ENCODE results near the gene HOXA9.

Gene HOXA9

DNA sequence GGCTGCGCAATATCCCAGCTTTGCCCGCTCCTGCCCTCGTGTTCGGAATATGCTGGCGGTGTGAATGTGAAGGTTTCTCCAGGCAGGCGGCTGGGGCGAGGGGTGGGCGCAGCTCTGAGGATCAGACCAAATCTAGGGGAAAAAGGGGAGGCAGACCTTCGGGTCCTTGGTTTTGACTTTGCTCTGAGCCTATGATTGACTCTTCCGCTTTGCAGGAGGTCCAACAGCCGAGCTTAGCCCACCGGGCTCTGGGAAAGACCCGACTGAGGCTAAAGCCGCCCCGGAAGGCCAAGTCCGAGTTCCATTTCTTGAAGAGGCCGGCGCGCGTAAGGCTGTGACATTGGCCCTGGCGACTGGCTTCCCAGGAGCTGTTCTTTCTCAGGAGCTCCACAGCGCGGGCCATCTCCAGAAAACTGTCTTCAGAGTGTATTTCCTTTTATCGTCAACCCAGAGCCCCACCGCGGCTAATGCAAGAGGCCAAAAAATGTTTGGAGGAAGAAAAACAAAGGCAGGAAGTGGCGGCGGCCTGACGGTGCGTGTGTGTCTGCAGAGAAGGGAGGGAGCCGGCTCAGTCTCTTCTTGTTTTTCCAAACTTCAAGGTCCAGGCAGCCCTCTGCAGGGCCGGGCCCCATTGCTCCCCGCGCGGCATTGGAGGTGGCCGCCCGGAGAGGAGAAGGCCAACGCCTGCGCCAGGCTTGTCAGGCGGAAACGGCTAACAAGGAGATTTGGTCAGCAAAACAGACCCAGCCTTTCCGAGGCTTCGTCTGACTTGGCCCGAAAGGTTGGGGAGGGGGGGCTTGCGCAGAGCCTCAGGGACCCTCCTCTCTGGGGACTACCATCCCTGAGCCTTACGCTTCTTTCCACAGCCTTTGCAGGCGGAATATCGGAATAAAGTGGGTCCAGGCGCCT is 23.3 kb upstream of the HOXA9 start:
- Mint-ChIP-seq H3K4me3 (peak overlapping the region; percentile 11), H3K4me1 (peaks cover 49% of the 10 kb centered on the region), H3K36me3 (peaks cover 19% of the 10 kb centered on the region), H3K9me3 (no peaks in the 10 kb centered on the region), H3K27me3 (peaks cover 100% of the 10 kb centered on the region), H3K27ac (peak overlapping the region; percentile 13)
- peak; percentile 61 for DNase-seq
- CTCF ChIA-PET: interaction anchor here (0.7 to 2.7 kb wide), 4 partner anchors 7 to 505 kb away, joined by 3 to 11 read pairs (median 4); no protein-coding TSS in a partner anchor

DNA sequence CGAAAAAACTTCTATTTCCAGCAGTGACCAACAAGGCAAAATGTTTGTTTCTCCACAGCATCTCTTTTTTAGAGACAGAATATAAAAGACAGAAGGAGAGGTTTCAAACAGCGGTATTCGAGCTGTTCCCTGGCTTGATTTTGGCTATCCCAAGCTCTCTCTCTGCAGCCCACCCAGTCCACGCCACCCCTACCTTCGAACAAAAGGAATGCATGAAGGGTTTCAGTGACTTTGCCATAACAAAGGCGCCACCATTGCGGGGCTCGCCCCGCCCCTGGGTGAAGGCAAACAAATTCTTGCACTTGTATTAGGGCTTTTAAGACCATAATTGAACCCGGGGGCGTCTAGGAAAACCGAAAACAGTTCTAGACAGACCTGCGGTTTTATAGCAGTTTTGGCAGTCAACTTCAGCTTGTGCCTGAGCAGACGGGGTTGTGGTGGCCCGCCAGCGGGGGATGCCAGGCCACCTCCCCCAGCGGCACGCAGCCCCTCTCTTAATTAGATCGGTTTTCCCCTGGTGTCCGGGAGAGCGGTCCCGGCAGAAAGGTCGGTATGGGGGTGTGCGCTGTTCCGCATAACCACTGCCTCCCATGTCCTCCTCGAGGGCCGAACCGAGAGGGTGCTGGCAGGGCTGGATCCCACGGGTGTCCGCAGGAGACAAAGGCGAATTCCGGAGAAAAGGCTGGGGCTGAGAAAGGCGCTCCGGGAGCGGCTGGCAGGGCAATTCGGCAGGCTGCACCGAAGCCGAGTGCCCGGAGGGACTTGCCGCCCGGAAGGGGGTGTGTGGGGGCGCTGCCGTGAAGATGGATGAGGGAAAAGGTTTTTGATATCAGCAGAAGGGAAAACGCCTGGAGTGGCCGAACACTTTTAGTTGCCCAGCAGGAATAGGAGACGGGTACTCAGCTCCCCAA is 22.4 kb upstream of the HOXA9 start:
- DNase-seq: peak; percentile 19
- no peaks in the 10 kb centered on the region for H3K9me3 Mint-ChIP-seq
- peak overlapping the region; percentile 11 for H3K4me3 Mint-ChIP-seq
- H3K27me3 Mint-ChIP-seq: peaks cover 100% of the 10 kb centered on the region
- H3K4me1 Mint-ChIP-seq: peaks cover 46% of the 10 kb centered on the region
- peak overlapping the region; percentile 52 for H3K27ac Mint-ChIP-seq
- CTCF ChIA-PET: interaction anchor here (0.7 to 2.7 kb wide), 5 partner anchors 8 to 504 kb away, joined by 3 to 11 read pairs (median 3); no protein-coding TSS in a partner anchor
- H3K36me3 Mint-ChIP-seq: peaks cover 19% of the 10 kb centered on the region

- Mint-ChIP-seq H3K4me3 (peak overlapping the region; percentile 10), H3K27ac (peak overlapping the region; percentile 52), H3K27me3 (peaks cover 100% of the 10 kb centered on the region), H3K36me3 (peaks cover 19% of the 10 kb centered on the region), H3K4me1 (peaks cover 42% of the 10 kb centered on the region), H3K9me3 (no peaks in the 10 kb centered on the region)
- CTCF ChIA-PET: interaction anchor here (1.2 to 2.7 kb wide), 3 partner anchors 9 to 24 kb away, joined by 3 to 11 read pairs (median 3); no protein-coding TSS in a partner anchor
- DNase-seq: no peak
Observed at GRCh38 chr7:27186668-27187474, 21.5 kb upstream of the HOXA9 start.

DNA sequence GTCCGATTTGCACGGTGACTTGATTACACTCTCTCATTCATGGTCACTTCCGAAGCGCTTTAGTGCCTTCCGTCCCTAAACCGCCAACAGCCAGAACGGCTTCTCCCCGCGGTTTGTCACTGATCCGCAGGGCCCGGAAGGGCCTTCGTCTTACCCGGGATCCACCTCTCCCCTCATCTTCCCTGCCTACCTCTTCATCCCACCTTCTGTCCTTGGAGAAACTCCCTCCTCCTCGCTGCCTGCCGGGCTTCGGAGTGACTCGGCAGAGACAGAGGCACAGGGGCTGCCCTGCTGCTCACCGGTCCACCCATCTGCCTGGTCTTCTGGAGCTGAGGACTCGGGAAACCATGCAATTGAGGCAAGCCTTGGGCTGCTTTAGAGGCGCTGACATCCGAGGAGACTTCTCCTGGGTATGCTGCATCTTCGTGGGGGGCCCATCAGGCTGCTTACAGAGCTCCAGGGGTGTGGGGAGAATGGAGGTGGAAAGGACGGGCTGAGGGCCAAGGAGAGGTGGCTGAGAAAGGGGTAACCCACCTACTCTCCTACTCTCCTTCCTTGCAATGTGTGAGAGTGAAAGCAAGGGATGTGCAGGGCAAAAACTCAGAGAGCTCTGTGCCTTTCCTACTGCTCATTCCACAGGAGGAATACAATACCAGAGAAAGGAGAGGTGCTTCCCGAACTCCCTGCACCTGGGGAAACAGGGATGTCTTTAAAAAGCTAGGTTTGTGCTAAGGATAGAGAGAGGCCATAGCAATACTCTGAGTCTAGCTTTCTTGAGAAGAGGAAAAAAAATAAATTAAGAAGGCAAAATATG is 20.7 kb upstream of the HOXA9 start:
- H3K27me3 Mint-ChIP-seq: peaks cover 100% of the 10 kb centered on the region
- peak; percentile 20 for DNase-seq
- no peaks in the 10 kb centered on the region for H3K9me3 Mint-ChIP-seq
- peaks cover 42% of the 10 kb centered on the region for H3K4me1 Mint-ChIP-seq
- CTCF ChIA-PET: interaction anchor here (2.7 kb wide), 1 partner anchor 10 kb away, joined by 11 read pairs; no protein-coding TSS in a partner anchor
- peaks cover 19% of the 10 kb centered on the region for H3K36me3 Mint-ChIP-seq
- H3K27ac Mint-ChIP-seq: peak overlapping the region; percentile 86
- H3K4me3 Mint-ChIP-seq: peak overlapping the region; percentile 51

- CTCF ChIA-PET: interaction anchor here (2.7 kb wide), 1 partner anchor 10 kb away, joined by 11 read pairs; no protein-coding TSS in a partner anchor
- Mint-ChIP-seq H3K27ac (peak within 1 kb of the TSS; percentile 86), H3K4me3 (peak within 1 kb of the TSS; percentile 51), H3K36me3 (peaks cover 18% of the 10 kb centered on the region), H3K9me3 (no peaks in the 10 kb centered on the region), H3K4me1 (peaks cover 43% of the 10 kb centered on the region), H3K27me3 (peaks cover 100% of the 10 kb centered on the region)
- peak; percentile 18 for DNase-seq
Observed at GRCh38 chr7:27185013-27185853, 19.9 kb upstream of the HOXA9 start, which contains the start of gene HOXA11. TSS of gene HOXA11 (minus strand) at chr7:27185232. CDS start at chr7:27185144, 88 bp downstream.

GRCh38 chr7:27184337-27185012 is 19.1 kb upstream of the HOXA9 start:
- DNase-seq: peak; percentile 28
- Mint-ChIP-seq H3K36me3 (peaks cover 14% of the 10 kb centered on the region), H3K27me3 (peaks cover 100% of the 10 kb centered on the region), H3K4me1 (peaks cover 44% of the 10 kb centered on the region), H3K27ac (peak overlapping the region; percentile 69), H3K4me3 (peak overlapping the region; percentile 44), H3K9me3 (no peaks in the 10 kb centered on the region)
- CTCF ChIA-PET: interaction anchor here (3.0 kb wide), 1 partner anchor 12 kb away, joined by 11 read pairs; no protein-coding TSS in a partner anchor

DNA sequence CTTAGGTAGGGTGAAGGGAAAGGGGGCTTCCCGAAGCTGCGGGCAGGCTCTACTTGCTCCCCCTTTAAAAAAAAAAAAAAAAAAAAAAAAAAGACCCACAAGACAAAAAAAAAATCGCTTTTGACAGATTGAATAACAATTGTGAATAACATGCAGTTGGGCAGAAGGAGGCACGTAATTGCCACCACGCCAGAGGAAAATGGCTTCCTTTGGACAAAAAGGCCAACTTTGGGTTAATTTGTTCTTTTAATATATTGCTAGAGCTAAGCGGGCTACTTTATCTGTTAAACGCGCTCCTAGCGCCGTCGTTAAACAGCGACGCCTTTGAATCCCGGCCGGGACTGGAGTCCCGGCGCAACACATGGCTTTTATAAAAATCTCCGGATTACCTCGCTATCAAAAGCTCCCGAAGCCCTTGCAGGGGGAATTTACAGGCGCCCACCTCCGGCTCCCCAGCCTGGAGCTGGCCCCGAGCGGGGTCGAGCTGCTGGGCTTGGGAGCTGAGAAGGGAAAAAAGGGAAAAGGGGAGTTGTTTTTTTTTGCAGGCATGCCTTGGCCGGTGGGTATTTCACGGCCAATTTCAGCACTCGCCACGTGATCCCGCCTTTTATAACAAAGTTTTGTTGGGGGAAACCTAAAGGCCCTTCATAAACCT is 18.5 kb upstream of the HOXA9 start:
- Mint-ChIP-seq H3K36me3 (peaks cover 14% of the 10 kb centered on the region), H3K9me3 (no peaks in the 10 kb centered on the region), H3K27me3 (peaks cover 100% of the 10 kb centered on the region), H3K4me3 (peak overlapping the region; percentile 21), H3K27ac (peak overlapping the region; percentile 24), H3K4me1 (peaks cover 43% of the 10 kb centered on the region)
- DNase-seq: peak; percentile 11
- CTCF ChIA-PET: interaction anchor here (3.0 kb wide), 1 partner anchor 12 kb away, joined by 11 read pairs; no protein-coding TSS in a partner anchor

DNA sequence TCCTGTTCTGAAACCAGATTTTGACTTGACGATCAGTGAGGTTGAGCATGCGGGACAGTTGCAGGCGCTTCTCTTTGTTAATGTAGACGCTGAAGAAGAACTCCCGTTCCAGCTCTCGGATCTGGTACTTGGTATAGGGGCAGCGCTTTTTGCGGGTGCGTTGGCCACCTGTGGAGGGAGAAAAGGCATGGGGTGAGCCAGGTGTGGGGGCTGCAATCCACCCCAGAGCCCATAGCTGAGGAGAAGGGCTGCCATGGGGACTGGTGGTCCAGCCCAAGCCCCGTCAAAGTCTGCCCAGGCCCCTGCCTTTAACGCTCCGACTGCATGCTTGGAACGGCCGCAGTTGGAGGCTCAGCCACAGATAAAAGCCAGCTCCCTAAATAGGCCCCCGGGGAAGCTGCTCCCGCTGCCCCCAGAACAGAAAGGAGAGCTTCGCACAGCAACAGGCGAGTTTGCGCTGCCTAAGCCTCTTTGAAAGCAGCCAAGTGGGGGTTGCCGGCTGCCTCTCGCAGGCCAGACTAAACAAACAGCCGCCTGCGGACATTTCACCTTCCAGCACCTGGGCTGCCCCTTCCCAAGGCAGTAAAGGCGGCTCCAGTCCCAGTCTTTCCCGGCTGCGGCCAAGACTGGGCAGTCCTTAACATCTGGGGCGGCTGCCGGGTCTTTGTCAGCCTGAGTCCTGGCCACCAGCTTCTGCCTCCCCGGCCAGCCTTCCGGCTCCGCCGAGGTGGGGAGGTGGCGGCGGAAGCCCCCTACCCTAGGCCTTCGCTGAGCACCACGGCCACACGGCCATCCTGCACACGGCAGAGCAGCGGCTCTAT is 17.7 kb upstream of the HOXA9 start:
- peak; percentile 18 for DNase-seq
- H3K9me3 Mint-ChIP-seq: no peaks in the 10 kb centered on the region
- peaks cover 9% of the 10 kb centered on the region for H3K36me3 Mint-ChIP-seq
- CTCF ChIA-PET: interaction anchor here (1.2 to 3.0 kb wide), 2 partner anchors 13 to 22 kb away, joined by 4 to 11 read pairs; no protein-coding TSS in a partner anchor
- H3K4me3 Mint-ChIP-seq: no peak overlapping the region
- H3K27ac Mint-ChIP-seq: no peak overlapping the region
- peaks cover 99% of the 10 kb centered on the region for H3K27me3 Mint-ChIP-seq
- H3K4me1 Mint-ChIP-seq: peaks cover 36% of the 10 kb centered on the region

- H3K36me3 Mint-ChIP-seq: peaks cover 9% of the 10 kb centered on the region
- no peaks in the 10 kb centered on the region for H3K9me3 Mint-ChIP-seq
- peak; percentile 12 for DNase-seq
- CTCF ChIA-PET: interaction anchor here (1.2 to 3.0 kb wide), 3 partner anchors 14 to 22 kb away, joined by 3 to 11 read pairs (median 4); no protein-coding TSS in a partner anchor
- peaks cover 99% of the 10 kb centered on the region for H3K27me3 Mint-ChIP-seq
- H3K27ac Mint-ChIP-seq: no peak overlapping the region
- peaks cover 29% of the 10 kb centered on the region for H3K4me1 Mint-ChIP-seq
- no peak overlapping the region for H3K4me3 Mint-ChIP-seq
Observed at GRCh38 chr7:27182285-27182841, 17.0 kb upstream of the HOXA9 start.

GRCh38 chr7:27181795-27182275 is 16.5 kb upstream of the HOXA9 start:
- H3K27me3 Mint-ChIP-seq: peaks cover 99% of the 10 kb centered on the region
- peaks cover 9% of the 10 kb centered on the region for H3K36me3 Mint-ChIP-seq
- CTCF ChIA-PET: interaction anchor here (1.3 to 3.0 kb wide), 2 partner anchors 14 to 23 kb away, joined by 3 to 11 read pairs; no protein-coding TSS in a partner anchor
- peaks cover 26% of the 10 kb centered on the region for H3K4me1 Mint-ChIP-seq
- H3K4me3 Mint-ChIP-seq: no peak overlapping the region
- H3K27ac Mint-ChIP-seq: no peak overlapping the region
- no peaks in the 10 kb centered on the region for H3K9me3 Mint-ChIP-seq
- DNase-seq: peak; percentile 12

Data from activated naive CD4-positive, alpha-beta T cell treated with anti-CD3 and anti-CD28 coated beads, Interleukin-2, amount 10 ng/mL, durations not matched to agents 7 days and 5 days (primary cell).